Fibroblast of upper back skin (primary cell): ENCODE data around the gene VASH2.
"Not testable (repeated sequence)": the region's sequence is repeated elsewhere in the genome, so short reads cannot be mapped to it uniquely, and the experiment has no call there.

Source experiments
- DNase-seq: peaks from one replicate; pipeline ENCODE4 v3.0.0-alpha.2; 2013

The VASH2 gene

GRCh38 chr1:212950243-212951125 is at the start of gene VASH2:
Gene VASH2 (plus strand): TSS chr1:212950541. CDS start chr1:212951543, 1,002 bp downstream.
- peak; percentile 81 for DNase-seq

GRCh38 chr1:212901290-212901689 is 49.1 kb upstream of the VASH2 start:
- no peak for DNase-seq

- DNase-seq, result no peak
Measured at GRCh38 chr1:212902054-212902453, 48.3 kb upstream of the VASH2 start.

GRCh38 chr1:212903664-212904063 is 46.7 kb upstream of the VASH2 start:
- DNase-seq, result no peak

GRCh38 chr1:212908071-212908470 is 42.3 kb upstream of the VASH2 start:
- DNase-seq, result not testable (repeated sequence)

- DNase-seq, result no peak
Measured at GRCh38 chr1:212908971-212909370, 41.4 kb upstream of the VASH2 start.

GRCh38 chr1:212909652-212910063 is 40.7 kb upstream of the VASH2 start:
- no peak for DNase-seq

GRCh38 chr1:212910213-212910612 is 40.1 kb upstream of the VASH2 start:
- not testable (repeated sequence) for DNase-seq

GRCh38 chr1:212913638-212914037 is 36.7 kb upstream of the VASH2 start:
- DNase-seq, result not testable (repeated sequence)

GRCh38 chr1:212914110-212914509 is 36.2 kb upstream of the VASH2 start:
- not testable (repeated sequence) for DNase-seq

- DNase-seq, result no peak
Measured at GRCh38 chr1:212914789-212915188, 35.6 kb upstream of the VASH2 start.

GRCh38 chr1:212915245-212916091 is 34.9 kb upstream of the VASH2 start:
- DNase-seq, result peak; percentile 59

GRCh38 chr1:212916481-212917133 is 33.7 kb upstream of the VASH2 start:
- DNase-seq, result peak; percentile 36

- DNase-seq, result no peak
Measured at GRCh38 chr1:212917134-212917485, 33.2 kb upstream of the VASH2 start.

- no peak for DNase-seq
Measured at GRCh38 chr1:212917858-212918257, 32.5 kb upstream of the VASH2 start.

GRCh38 chr1:212918824-212919223 is 31.5 kb upstream of the VASH2 start:
- DNase-seq, result no peak

GRCh38 chr1:212920246-212920645 is 30.1 kb upstream of the VASH2 start:
- DNase-seq, result no peak

GRCh38 chr1:212920896-212921295 is 29.4 kb upstream of the VASH2 start:
- DNase-seq, result no peak

- DNase-seq, result no peak
Measured at GRCh38 chr1:212922016-212922415, 28.3 kb upstream of the VASH2 start.

- no peak for DNase-seq
Measured at GRCh38 chr1:212926372-212926771, 24.0 kb upstream of the VASH2 start.

GRCh38 chr1:212928323-212929291 is 21.7 kb upstream of the VASH2 start:
- DNase-seq, result no peak
